ENCODE data around the gene FKBP5. TPM values are rescaled to one million over a fixed set of nuclear protein-coding genes. Genes with fewer than 3 reads are reported as not detected.

FKBP5 gene
- total RNA-seq, 1 donor from 2014 or later: 246 TPM

DNA sequence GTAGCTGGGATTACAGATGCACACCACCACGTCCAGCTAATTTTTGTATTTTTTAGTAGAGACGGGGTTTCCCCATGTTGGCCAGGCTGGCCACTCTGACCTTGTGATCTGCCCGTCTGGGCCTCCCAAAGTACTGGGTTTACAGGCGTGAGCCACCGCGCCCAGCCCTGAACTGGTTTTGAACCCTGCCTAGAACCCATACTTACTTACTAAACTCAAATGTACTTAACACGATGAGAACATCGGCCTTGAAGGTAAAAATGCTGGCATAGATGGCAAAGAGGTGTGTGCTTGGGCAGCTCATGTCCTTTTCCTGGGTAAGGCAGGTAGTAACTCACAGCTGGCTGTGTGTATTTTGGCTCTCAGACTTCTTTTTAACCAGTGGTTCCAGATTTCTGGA lies 44.9 kb upstream of the FKBP5 start:
- Histone ChIP-seq H3K4me1 (peaks cover 72% of the 10 kb centered on the region), H3K27me3 (no peaks in the 10 kb centered on the region), H3K9me3 (no peaks in the 10 kb centered on the region), H3K27ac (peak overlapping the region; percentile 99), H3K36me3 (no peaks in the 10 kb centered on the region), H3K4me3 (no peak overlapping the region)
- intact Hi-C loops (cut with DNase I): no loop called here
- TF ChIP-seq POLR2A (IDR thresholded peaks at IDR 0.05) (no peak), POLR2AphosphoS5 (IDR thresholded peaks at IDR 0.05; ENCODE audit: insufficient read depth in 1 of 2, low read depth in 1 of 2) (no peak)
- TF ChIP-seq, protein P1, sequence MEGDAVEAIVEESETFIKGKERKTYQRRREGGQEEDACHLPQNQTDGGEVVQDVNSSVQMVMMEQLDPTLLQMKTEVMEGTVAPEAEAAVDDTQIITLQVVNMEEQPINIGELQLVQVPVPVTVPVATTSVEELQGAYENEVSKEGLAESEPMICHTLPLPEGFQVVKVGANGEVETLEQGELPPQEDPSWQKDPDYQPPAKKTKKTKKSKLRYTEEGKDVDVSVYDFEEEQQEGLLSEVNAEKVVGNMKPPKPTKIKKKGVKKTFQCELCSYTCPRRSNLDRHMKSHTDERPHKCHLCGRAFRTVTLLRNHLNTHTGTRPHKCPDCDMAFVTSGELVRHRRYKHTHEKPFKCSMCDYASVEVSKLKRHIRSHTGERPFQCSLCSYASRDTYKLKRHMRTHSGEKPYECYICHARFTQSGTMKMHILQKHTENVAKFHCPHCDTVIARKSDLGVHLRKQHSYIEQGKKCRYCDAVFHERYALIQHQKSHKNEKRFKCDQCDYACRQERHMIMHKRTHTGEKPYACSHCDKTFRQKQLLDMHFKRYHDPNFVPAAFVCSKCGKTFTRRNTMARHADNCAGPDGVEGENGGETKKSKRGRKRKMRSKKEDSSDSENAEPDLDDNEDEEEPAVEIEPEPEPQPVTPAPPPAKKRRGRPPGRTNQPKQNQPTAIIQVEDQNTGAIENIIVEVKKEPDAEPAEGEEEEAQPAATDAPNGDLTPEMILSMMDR (IDR thresholded peaks at IDR 0.05): no peak
- no peak for DNase-seq (ENCODE audit: extremely low spot score in 2 of 2)

DNA sequence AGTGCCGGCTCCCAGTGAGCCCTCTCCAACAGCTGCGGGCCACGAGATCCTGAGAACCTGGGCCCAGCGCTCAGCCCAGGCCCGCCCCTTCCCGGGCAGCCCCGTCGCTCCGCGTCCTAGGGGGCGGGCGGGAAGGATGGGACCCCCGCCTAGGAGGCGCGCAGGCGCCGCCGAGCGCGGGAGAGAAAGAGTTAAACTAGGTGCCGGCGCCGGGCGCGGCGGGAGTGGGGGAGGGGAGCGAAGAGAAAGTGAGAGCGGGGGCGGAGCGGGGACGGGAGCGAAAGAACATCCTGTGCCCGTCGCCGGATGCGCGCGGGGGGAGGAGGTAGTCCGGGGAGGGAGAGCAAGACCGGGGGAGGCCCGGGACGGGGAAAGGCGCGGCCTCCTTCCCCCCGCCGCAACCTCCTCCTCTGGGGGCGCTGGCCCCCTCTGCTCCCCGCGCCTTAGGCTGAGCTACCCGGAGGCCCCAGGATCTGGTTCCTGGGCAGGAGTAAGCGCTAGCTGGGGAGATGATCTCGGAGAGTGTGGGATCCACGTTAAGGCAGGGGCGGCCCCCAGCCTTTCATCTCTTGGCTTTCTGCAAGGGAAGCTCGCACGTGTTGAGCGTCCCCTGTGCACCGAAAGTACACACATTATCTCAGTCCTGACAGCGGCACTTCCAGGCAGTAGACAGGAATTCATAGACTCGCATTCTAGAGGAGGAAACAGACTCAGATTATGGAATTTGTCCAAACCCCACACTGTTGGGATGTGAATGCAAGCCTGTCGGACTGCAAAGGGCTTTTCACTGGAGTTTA lies 43.2 kb upstream of the FKBP5 start:
- H3K4me3 ChIP-seq: peak overlapping the region; percentile 58 to 81
- intact Hi-C loops (cut with DNase I): loop anchor here (1.0 kb wide), 1 partner anchor 44 kb away; the partner anchor contains the start of gene FKBP5

DNA sequence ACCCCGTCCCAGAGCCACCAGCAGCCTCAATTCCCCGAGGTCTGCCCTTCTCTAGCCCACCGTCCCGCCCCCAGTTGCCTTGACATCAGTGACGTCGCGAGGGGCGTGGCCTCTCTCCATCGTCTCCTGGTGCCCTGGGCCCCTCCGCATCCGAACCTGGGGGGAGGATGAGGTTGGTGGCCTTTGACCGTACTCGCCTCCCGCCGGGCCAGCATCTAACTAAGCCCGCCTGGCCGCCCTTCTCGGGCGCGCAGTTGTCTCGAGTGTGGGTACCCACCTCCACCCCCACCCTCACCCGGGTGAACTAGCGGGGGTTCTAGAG lies 42.7 kb upstream of the FKBP5 start:
- Histone ChIP-seq H3K27ac (peak overlapping the region; percentile 99), H3K9me3 (no peaks in the 10 kb centered on the region), H3K27me3 (no peaks in the 10 kb centered on the region), H3K4me3 (peak overlapping the region; percentile 58 to 81), H3K36me3 (no peaks in the 10 kb centered on the region), H3K4me1 (peaks cover 88% of the 10 kb centered on the region)
- TF ChIP-seq POLR2AphosphoS5 (IDR thresholded peaks at IDR 0.05; ENCODE audit: insufficient read depth in 1 of 2, low read depth in 1 of 2): no peak
- TF ChIP-seq, protein P1 (IDR thresholded peaks at IDR 0.05): no peak
- peak in 1 of 2 donors; percentile 93 for TF ChIP-seq POLR2A (IDR thresholded peaks at IDR 0.05)
- peak in 1 of 2 donors; percentile 96 for DNase-seq (ENCODE audit: extremely low spot score in 2 of 2)
- intact Hi-C loops (cut with DNase I): no loop called here

More for the DNA sequence above, 43.2 kb upstream of the FKBP5 start:
- Histone ChIP-seq H3K27me3 (no peaks in the 10 kb centered on the region), H3K27ac (peak overlapping the region; percentile 99), H3K9me3 (no peaks in the 10 kb centered on the region), H3K4me1 (peaks cover 86% of the 10 kb centered on the region), H3K36me3 (no peaks in the 10 kb centered on the region)
- DNase-seq (ENCODE audit: extremely low spot score in 2 of 2): peak in 1 of 2 donors; percentile 99
- TF ChIP-seq POLR2A (IDR thresholded peaks at IDR 0.05) (peak in 1 of 2 donors; percentile 38), POLR2AphosphoS5 (IDR thresholded peaks at IDR 0.05; ENCODE audit: insufficient read depth in 1 of 2, low read depth in 1 of 2) (peak; percentile 89 to 98)
- TF ChIP-seq, protein P1 (IDR thresholded peaks at IDR 0.05): peak in 1 of 3 experiments; percentile 21

DNA sequence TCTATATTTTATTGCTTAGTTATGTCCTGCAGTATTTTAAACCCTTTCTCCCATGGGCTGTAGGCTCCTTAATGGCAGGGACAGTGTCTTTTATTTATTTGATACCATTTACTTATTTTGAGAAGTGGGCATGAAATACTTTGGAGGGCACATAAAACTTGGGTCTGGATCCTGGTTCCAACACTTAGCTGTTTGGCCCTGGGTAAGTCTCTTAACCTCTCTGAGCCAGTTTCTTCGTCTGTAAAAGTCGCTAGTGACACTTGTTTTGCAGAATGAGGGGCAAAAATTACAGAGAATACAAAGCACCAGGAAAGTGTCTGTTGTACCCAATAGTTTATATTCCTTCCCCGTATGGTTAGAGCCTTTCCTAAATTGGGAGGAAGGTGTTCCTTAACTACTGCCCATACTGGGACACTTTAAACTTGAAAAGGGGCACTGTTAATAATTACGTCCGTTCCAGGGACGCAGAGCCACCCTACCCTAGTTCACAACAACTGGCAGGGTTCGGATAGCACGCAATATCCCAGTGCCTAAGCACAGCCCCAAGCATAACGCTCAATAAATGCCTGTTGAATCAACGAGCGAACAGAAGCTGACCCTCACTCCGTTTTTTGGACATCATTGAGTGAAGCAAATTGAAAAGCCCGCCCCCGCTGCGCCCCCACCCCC lies 42.2 kb upstream of the FKBP5 start:
- Histone ChIP-seq H3K36me3 (no peaks in the 10 kb centered on the region), H3K27ac (peak overlapping the region; percentile 99), H3K4me3 (peak overlapping the region; percentile 58 to 81), H3K27me3 (no peaks in the 10 kb centered on the region), H3K4me1 (peaks cover 90% of the 10 kb centered on the region), H3K9me3 (no peaks in the 10 kb centered on the region)
- no peak for TF ChIP-seq POLR2AphosphoS5 (IDR thresholded peaks at IDR 0.05; ENCODE audit: insufficient read depth in 1 of 2, low read depth in 1 of 2)
- DNase-seq (ENCODE audit: extremely low spot score in 2 of 2): no peak
- intact Hi-C loops (cut with DNase I): no loop called here

DNA sequence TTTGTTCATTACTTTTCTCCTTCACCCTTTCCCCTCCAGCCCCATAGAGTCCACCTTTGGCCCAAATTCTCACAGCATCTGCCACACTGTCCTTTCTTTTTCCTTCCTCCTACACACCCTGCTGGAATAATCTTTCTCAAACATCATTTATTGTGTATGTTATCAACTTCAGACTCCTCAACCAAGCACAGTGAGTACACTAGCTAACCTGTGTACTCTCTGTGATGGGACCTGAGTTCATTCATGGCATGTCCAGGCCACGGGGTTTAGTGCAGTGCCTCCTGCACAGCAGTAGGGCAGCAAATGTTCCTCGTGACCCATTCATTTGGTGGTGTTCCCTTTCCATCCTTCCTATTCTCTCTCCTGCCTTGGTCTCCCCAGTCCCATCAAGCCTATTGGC lies 41.0 kb upstream of the FKBP5 start:
- H3K4me3 ChIP-seq: no peak overlapping the region
- H3K4me1 ChIP-seq: peaks cover 90% of the 10 kb centered on the region
- H3K27ac ChIP-seq: peak overlapping the region; percentile 99
- H3K36me3 ChIP-seq: no peaks in the 10 kb centered on the region
- H3K9me3 ChIP-seq: no peaks in the 10 kb centered on the region
- intact Hi-C loops (cut with DNase I): no loop called here
- no peak for DNase-seq (ENCODE audit: extremely low spot score in 2 of 2)
- no peaks in the 10 kb centered on the region for H3K27me3 ChIP-seq
- TF ChIP-seq, protein P1 (IDR thresholded peaks at IDR 0.05): no peak
- no peak for TF ChIP-seq POLR2AphosphoS5 (IDR thresholded peaks at IDR 0.05; ENCODE audit: insufficient read depth in 1 of 2, low read depth in 1 of 2)
- no peak for TF ChIP-seq POLR2A (IDR thresholded peaks at IDR 0.05)
